Large intestine (tissue), 3 donors: ENCODE measurements around the gene TP63. TPM values are rescaled to one million over a fixed set of nuclear protein-coding genes. Genes with fewer than 3 reads are reported as not detected.
A peak's percentile ranks its signal among the peaks of the same experiment; 100 is the strongest.

Source experiments
- DNase-seq, 2 donors: peaks; one replicate each; pipeline versions ENCODE4 v3.0.0 to v3.0.0-alpha.2; 2013
- H3K27ac ChIP-seq: one replicate; pipeline ENCODE4 v1.5.1; 2013; ENCODE audit warnings: low read length
- H3K27me3 ChIP-seq: 2 replicates; pipeline ENCODE4 v1.6.1; 2013; ENCODE audit warnings: low read length; ENCODE audit not compliant: control insufficient read depth, insufficient read depth
- H3K36me3 ChIP-seq: 2 replicates; pipeline ENCODE4 v1.6.1; 2013; ENCODE audit warnings: low read length; ENCODE audit not compliant: control insufficient read depth, insufficient read depth
- H3K4me1 ChIP-seq: one replicate; pipeline ENCODE4 v1.6.1; 2013; ENCODE audit warnings: low read length; ENCODE audit not compliant: control insufficient read depth, insufficient read depth
- H3K4me3 ChIP-seq: one replicate; pipeline ENCODE4 v1.5.1; 2013; ENCODE audit warnings: low read length
- H3K9me3 ChIP-seq: one replicate; pipeline ENCODE4 v1.6.1; 2013; ENCODE audit warnings: mild to moderate bottlenecking, low read depth, low read length, moderate library complexity; ENCODE audit not compliant: control insufficient read depth
- WGBS: methylation state at CpG from one replicate; pipeline ENCODE4 v1.1.5; 2013; ENCODE audit warnings: low lambda C conversion rate; ENCODE audit not compliant: insufficient coverage; 5-methylcytosine and 5-hydroxymethylcytosine counted together
- polyA plus RNA-seq: library from polyadenylated mRNA; unstranded; fragments of 120-200 nt; gene quantifications from one replicate; pipeline ENCODE4 v1.2.1, GENCODE V29; 2013

TP63 gene
- polyA plus RNA-seq, 1 donor, result 0.07 TPM

DNA sequence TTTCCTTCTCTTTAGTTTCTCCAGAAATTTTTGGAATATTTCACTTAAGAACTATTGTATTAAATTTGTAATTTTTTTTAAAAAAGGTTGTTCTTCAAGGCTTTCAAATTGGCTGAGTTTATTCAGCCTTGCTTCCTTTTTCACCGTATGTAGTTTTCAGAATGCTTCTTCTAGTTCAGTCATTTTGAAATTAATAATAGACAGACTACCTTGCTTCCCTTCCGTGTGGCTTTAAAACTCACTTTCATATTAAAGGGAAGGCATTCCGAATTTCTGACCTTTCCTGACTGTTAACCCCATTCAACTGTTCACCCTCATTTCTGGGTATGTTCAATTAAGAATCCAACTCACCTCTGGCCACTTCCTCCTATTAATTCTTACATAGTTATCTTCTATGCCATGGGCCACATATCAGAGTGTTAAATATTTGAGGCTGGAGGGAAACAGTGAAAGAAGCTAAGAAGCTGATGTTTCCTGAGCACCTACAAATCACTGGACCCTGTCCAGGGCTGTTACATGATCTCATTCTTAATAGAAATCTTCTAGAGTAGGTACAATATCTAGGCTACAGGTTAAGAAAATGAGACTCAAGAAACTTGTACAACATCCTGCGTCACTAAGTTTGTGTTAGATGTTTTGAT is 252.0 kb downstream of the TP63 start:
- 100% methylated on average over 2 of the region's 4 CpGs for WGBS
- no peak for DNase-seq
- Histone ChIP-seq H3K27ac (no peak overlapping the region), H3K27me3 (no peaks in the 10 kb centered on the region), H3K36me3 (no peaks in the 10 kb centered on the region), H3K4me1 (no peaks in the 10 kb centered on the region), H3K9me3 (no peaks in the 10 kb centered on the region), H3K4me3 (no peak overlapping the region)

DNA sequence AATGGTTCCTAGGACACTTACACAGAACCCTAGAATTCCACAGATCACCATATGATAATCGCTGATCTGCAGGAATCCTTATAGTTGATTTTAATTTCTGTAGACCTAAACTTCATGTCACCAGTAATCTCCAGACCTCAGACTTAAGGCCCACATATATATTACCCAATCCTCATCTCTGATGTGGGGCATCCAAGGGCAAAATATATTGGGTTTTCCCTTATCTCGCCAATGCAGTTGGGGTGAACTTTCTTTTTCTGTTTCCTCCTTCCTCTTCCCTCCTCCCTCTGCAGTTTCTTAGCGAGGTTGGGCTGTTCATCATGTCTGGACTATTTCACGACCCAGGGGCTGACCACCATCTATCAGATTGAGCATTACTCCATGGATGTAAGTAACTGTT is 259.3 kb downstream of the TP63 start:
- H3K27me3 ChIP-seq, result no peaks in the 10 kb centered on the region
- no peak overlapping the region for H3K4me3 ChIP-seq
- no peaks in the 10 kb centered on the region for H3K4me1 ChIP-seq
- H3K36me3 ChIP-seq, result no peaks in the 10 kb centered on the region
- WGBS, result 100% methylated on average over 1 of the region's 4 CpGs
- H3K9me3 ChIP-seq, result no peaks in the 10 kb centered on the region
- no peak overlapping the region for H3K27ac ChIP-seq
- no peak for DNase-seq

DNA sequence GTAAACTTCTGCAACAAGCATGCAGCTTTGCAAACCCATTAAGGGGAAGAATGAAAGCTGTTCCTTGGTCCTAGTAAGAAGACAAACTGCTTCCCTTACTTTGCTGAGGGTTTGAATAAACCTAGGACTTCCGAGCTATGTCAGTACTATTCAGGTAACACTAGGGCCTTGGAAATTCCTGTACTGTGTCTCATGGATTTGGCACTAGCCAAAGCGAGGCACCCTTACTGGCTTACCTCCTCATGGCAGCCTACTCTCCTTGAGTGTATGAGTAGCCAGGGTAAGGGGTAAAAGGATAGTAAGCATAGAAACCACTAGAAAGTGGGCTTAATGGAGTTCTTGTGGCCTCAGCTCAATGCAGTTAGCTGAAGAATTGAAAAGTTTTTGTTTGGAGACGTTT is 265.3 kb downstream of the TP63 start:
- Histone ChIP-seq H3K9me3 (no peaks in the 10 kb centered on the region), H3K27ac (no peak overlapping the region), H3K36me3 (no peaks in the 10 kb centered on the region), H3K27me3 (no peaks in the 10 kb centered on the region), H3K4me3 (no peak overlapping the region), H3K4me1 (no peaks in the 10 kb centered on the region)
- no peak for DNase-seq
- WGBS, result no CpG with 5 or more reads among the region's 3 CpGs

DNA sequence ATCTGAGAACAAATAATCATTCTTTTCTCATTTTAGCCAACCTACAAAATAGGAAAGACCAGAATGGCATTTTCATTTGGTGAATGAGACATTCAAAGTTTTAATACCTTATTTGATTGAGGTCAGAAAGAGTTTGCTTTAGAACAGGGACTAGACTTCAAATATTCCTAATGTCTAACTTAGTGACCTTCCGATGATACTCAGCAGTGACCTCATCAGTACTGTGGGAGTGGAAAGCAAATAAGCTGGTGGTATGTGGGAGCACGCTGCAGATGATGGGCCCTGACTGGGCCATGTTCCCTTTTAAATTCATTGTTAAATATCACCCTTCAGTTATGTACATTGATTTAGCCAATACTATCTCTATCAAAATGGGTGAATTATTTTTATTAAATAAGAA is 266.2 kb downstream of the TP63 start:
- no peaks in the 10 kb centered on the region for H3K36me3 ChIP-seq
- WGBS, result no CpG with 5 or more reads among the region's 2 CpGs

GRCh38 chr3:189898559-189899153 is 267.5 kb downstream of the TP63 start:
- DNase-seq, result no peak
- WGBS, result 100% methylated on average over 1 of the region's 1 CpG
- no peaks in the 10 kb centered on the region for H3K27me3 ChIP-seq
- no peak overlapping the region for H3K27ac ChIP-seq
- H3K4me3 ChIP-seq, result no peak overlapping the region
- no peaks in the 10 kb centered on the region for H3K9me3 ChIP-seq
- H3K36me3 ChIP-seq, result no peaks in the 10 kb centered on the region
- H3K4me1 ChIP-seq, result no peaks in the 10 kb centered on the region

More for the DNA sequence above, 266.2 kb downstream of the TP63 start:
- no peak for DNase-seq
- no peak overlapping the region for H3K4me3 ChIP-seq
- H3K9me3 ChIP-seq, result no peaks in the 10 kb centered on the region
- H3K27me3 ChIP-seq, result no peaks in the 10 kb centered on the region
- no peaks in the 10 kb centered on the region for H3K4me1 ChIP-seq
- no peak overlapping the region for H3K27ac ChIP-seq

DNA sequence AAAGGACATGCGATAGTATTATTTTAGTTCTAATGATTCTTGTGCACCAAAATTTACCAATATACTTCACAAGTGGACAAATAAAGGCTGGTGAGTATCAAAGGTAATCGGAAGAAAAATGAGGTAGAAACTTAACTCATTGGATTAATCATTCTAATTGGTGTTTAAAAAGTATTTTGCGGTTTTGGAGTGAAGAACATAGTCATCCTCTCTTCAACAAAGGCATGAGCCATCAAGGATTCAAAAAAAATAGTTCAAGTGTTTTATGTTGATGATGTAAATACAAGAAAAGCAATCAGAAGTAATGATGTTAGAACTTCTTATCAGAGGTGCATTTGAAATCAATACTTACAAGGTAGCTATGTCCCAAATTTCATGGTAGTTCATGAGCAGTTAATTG is 268.0 kb downstream of the TP63 start:
- no peaks in the 10 kb centered on the region for H3K9me3 ChIP-seq
- H3K4me3 ChIP-seq, result no peak overlapping the region
- DNase-seq, result no peak
- H3K27me3 ChIP-seq, result no peaks in the 10 kb centered on the region
- no peaks in the 10 kb centered on the region for H3K4me1 ChIP-seq
- no peak overlapping the region for H3K27ac ChIP-seq
- WGBS, result 100% methylated on average over 2 of the region's 3 CpGs
- no peaks in the 10 kb centered on the region for H3K36me3 ChIP-seq

DNA sequence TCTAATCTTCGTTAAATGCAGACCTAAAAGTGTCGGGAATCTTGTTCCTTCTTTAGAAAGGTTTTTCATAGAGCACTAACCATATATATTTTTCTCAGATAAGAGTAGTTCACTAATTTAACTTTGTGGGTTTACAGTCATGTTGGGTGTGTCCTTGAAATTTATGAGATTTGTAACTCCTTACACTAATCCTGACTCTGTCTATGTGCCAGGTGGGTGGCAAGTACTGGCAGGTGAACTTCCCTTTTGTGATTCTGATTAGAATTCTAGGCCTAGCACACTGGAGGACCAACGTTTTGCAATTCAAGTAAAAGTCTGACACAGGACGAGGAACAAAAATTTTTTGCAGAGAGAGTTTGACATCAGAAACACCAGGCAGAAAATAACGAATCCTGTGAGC is 269.4 kb downstream of the TP63 start:
- no peak for DNase-seq
- H3K27me3 ChIP-seq, result no peaks in the 10 kb centered on the region
- H3K4me3 ChIP-seq, result no peak overlapping the region
- H3K9me3 ChIP-seq, result no peaks in the 10 kb centered on the region
- 100% methylated on average over 2 of the region's 5 CpGs for WGBS
- H3K4me1 ChIP-seq, result no peaks in the 10 kb centered on the region
- no peaks in the 10 kb centered on the region for H3K36me3 ChIP-seq
- H3K27ac ChIP-seq, result no peak overlapping the region

DNA sequence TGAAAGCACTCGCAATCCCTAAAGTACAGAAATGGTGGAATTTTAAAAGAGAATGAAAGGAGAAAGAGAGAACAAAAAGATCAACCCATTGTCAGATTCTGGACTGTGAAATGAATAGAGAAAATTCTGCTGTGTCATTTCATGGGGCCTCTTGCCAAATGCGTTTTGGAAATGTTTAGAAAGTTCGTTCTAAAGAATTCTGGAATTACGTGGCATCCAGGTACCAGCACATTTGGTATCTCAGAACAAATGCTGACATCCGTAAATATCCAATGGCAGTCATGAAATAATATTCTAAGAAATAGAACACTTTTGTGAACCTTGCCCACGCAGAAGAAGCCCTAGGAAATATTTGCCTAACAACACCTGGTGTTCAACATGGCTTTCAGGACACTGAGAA is 270.3 kb downstream of the TP63 start:
- Histone ChIP-seq H3K36me3 (no peaks in the 10 kb centered on the region), H3K27ac (no peak overlapping the region), H3K9me3 (no peaks in the 10 kb centered on the region), H3K4me1 (no peaks in the 10 kb centered on the region), H3K4me3 (no peak overlapping the region), H3K27me3 (no peaks in the 10 kb centered on the region)
- no peak for DNase-seq
- 100% methylated on average over 3 of the region's 6 CpGs for WGBS

DNA sequence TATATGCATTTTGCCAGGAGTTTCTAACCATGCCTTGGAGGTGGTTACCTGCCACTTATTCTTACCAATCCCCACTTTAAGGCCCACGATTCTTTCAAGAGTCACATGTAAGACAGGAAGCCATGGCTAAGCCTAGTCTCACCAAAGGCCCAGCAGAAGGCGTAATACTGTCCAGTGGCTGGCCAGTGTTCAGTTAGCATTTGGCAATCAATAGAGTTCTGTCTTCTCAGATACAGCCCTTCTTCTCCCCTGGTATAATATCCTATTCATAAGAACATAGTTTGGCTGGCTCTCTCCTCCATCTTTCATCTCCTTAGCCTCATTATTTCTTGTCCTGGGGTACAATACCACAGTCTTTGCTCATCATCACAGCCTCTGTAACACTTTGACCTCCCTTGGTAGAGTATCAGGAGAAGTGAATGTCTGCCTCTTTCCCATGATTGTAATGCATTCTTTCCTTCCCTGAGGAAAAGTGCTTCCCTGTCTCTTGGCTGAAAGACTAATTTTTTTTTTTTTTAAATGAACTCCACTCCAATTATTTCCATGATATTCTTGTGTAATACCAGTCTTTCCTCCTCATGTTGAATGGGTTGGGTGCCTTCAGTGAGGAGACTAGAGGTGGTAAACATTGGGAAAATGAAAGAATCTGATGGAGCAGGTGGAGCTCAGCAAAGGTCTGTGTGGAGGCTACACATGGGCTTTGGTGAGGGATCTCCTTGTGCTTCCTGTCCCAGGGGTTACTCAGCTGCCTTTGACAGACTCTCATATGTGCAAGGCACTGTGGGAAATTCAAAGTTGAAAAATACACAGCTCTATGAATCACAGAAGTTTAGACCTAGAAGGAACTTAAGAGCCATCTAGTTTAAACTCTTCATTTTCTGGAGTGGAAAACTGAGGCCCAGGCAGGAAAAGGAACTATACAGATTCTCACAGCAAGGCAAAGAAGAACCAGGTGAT is 271.3 kb downstream of the TP63 start:
- Histone ChIP-seq H3K9me3 (no peaks in the 10 kb centered on the region), H3K36me3 (no peaks in the 10 kb centered on the region), H3K4me3 (no peak overlapping the region), H3K4me1 (no peaks in the 10 kb centered on the region), H3K27ac (no peak overlapping the region), H3K27me3 (no peaks in the 10 kb centered on the region)
- WGBS, result no CpG with 5 or more reads among the region's 2 CpGs
- DNase-seq, result no peak

DNA sequence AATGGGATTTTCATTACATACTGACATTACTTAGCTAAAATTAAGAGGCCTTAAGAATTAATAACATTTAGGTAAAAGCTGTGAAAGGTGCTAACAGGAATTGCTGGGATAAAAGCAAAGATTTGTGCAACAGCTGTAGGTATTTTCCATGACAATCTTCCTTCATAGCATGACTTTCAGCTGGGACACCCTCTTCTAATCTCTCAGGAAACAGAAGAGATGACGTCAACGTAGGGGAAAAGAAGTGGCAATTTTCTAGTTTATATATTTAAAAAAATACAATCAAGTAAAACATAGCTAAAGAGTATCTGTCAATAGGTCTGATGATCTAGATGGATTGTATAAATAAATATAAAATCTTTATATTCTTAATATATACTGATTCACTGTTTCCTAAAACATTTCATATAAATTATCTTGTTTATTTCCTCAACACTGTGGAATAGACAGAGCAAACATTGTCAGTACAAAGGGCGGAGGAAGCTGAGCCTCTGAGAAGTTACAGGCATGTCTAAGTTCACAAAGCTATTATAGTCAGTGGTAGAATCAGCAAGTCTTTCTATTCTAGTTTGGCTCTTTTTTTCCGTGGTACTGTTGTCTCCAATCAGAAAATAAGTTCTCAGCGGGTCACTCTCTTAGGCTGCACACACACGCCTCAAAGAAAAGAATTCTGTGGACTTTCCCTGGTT is 272.5 kb downstream of the TP63 start:
- H3K27ac ChIP-seq, result peak overlapping the region; percentile 5
- WGBS, result 36% methylated on average over 3 of the region's 6 CpGs
- H3K36me3 ChIP-seq, result no peaks in the 10 kb centered on the region
- DNase-seq, result peak; percentile 8 to 45
- no peaks in the 10 kb centered on the region for H3K4me1 ChIP-seq
- H3K4me3 ChIP-seq, result no peak overlapping the region
- no peaks in the 10 kb centered on the region for H3K27me3 ChIP-seq
- no peaks in the 10 kb centered on the region for H3K9me3 ChIP-seq
